ENCODE measurements around the gene SLC4A2.
A peak's percentile ranks its signal among the peaks of the same experiment; 100 is the strongest.

The SLC4A2 gene

DNA sequence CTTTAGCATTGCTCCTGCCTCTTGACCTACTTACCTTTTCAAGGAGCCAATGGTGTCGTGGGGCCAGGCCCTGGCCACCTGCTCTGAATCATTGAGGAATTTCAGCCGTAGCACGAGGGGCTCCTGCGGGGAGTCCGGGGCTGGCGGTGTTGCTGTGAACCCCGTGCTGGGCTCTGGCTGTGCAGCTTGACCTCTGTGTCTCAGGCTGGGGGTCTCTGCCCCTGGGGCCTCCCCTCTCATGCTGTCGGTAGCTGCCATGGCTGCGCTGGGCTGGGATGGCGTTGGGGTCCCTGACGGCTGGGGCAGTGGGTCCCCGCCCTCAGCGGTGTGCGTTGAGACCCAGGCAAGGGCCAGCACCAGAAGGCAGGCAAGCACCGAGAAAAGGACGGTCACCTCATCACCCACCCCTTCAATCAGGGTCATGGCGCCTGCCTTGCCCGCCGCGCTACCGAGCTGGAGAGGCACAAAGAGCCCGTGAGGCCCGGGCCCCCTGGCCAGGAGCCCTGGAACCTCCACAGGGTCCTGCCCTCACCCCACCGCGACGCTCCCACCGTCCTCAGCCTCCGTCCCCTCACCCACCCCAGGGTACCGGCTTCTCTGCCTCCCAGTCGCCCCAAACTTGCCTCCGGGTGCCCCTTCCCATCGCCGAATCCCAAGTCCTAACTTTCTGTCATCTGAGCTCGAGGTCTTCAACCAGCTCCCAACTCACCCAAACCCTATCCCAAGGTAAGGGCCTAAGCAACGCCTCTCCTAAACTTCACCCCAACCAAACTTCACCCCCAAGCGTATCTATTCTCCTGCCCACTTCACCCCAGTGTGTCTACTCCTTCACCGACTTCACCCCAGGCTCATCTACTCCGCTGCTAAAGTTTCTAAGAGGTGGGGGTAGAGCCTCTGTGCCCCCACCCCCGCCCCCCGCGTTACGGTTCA, 23.0 kb downstream of the SLC4A2 start:
- no peak for TF ChIP-seq GATA2 (IDR thresholded peaks at IDR 0.05; ENCODE audit: low read depth, low read length)
- no peak for TF ChIP-seq GATA3 (IDR thresholded peaks at IDR 0.05; ENCODE audit: low read depth, low read length)

- TF ChIP-seq GATA3 (IDR thresholded peaks at IDR 0.05; ENCODE audit: low read depth, low read length), result no peak
- no peak for TF ChIP-seq GATA2 (IDR thresholded peaks at IDR 0.05; ENCODE audit: low read depth, low read length)
Measured at GRCh38 chr7:151083071-151083823, 23.9 kb downstream of the SLC4A2 start, which contains the start of gene TMUB1. Gene TMUB1 (minus strand): TSS chr7:151083493. CDS start chr7:151082563, 930 bp downstream.

- no peak for TF ChIP-seq GATA2 (IDR thresholded peaks at IDR 0.05; ENCODE audit: low read depth, low read length)
Measured at GRCh38 chr7:151083824-151084160, 24.4 kb downstream of the SLC4A2 start.

GRCh38 chr7:151085329-151085690, 25.9 kb downstream of the SLC4A2 start:
- TF ChIP-seq GATA2 (IDR thresholded peaks at IDR 0.05; ENCODE audit: low read depth, low read length) (no peak), GATA3 (IDR thresholded peaks at IDR 0.05; ENCODE audit: low read depth, low read length) (no peak)

DNA sequence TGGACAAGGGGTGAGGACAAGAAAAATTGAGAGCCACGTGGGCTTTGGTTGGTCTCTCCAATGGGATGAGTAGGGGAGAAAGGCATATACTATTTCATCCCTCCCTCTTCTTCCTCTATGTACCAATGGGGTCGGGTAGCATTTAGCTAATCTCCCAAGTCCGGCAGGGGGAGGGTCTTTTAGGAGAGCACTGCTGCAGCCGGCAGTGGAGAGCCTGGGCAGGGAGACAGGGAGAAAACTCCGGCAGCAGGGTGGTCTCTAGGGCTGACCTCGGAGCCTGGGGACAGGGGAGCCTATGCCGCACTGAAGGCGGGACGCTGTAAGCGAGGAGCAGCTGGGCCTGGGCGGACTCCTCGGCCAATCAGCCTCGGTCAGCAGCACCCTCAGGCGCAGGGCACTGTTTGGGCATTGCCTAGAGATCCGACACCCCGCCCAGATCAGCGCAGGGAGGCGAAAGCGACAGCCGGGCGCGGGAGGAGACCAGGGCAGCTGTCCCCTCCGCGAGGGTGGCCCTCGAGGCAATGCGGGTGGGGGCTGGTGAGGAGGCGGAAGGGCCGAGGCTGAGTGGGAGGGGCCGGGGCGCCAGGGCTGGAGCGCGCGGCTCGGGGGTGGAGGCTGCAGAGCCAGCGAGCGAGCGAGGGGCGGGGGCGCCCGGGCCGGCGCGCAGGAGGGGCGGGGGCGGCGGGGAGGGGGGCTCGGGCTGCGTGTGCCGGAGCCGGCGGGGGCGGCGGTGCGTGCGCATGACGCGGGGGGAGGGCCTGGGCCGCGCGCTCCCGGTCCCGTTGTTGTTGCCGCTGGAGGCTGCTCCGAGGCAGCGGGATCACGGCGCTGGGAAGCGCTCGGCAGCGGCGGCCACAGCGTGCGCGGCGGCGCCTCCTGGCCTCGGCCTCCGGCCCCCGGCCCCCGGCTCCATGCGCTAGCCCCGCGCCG, 26.6 kb downstream of the SLC4A2 start, which contains the start of gene AGAP3:
AGAP3 (plus strand) TSS at position 785 of the 930 bp plus-strand sequence. CDS start 267 bp downstream, outside the sequence.
- no peak for TF ChIP-seq GATA2 (IDR thresholded peaks at IDR 0.05; ENCODE audit: low read depth, low read length)
- TF ChIP-seq GATA3 (IDR thresholded peaks at IDR 0.05; ENCODE audit: low read depth, low read length), result no peak

DNA sequence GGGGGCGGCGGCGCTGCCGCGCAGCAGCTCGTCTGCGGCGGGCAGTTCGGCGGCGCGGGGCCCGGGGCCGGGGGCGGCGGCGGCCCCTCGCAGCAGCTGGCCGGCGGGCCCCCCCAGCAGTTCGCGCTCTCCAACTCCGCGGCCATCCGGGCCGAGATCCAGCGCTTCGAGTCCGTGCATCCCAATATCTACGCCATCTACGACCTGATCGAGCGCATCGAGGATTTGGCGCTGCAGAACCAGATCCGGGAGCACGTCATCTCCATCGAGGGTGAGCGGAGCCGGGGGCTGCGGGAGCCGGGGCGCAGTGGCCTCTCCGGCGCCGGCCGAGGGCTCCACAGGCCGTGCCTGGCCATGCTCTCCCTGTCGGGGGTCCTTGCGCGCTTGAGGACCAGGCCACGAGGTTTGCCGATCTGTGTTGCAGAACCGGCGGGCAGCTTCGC, 27.4 kb downstream of the SLC4A2 start:
- TF ChIP-seq GATA2 (IDR thresholded peaks at IDR 0.05; ENCODE audit: low read depth, low read length), result peak; percentile 79
- TF ChIP-seq GATA3 (IDR thresholded peaks at IDR 0.05; ENCODE audit: low read depth, low read length), result no peak

DNA sequence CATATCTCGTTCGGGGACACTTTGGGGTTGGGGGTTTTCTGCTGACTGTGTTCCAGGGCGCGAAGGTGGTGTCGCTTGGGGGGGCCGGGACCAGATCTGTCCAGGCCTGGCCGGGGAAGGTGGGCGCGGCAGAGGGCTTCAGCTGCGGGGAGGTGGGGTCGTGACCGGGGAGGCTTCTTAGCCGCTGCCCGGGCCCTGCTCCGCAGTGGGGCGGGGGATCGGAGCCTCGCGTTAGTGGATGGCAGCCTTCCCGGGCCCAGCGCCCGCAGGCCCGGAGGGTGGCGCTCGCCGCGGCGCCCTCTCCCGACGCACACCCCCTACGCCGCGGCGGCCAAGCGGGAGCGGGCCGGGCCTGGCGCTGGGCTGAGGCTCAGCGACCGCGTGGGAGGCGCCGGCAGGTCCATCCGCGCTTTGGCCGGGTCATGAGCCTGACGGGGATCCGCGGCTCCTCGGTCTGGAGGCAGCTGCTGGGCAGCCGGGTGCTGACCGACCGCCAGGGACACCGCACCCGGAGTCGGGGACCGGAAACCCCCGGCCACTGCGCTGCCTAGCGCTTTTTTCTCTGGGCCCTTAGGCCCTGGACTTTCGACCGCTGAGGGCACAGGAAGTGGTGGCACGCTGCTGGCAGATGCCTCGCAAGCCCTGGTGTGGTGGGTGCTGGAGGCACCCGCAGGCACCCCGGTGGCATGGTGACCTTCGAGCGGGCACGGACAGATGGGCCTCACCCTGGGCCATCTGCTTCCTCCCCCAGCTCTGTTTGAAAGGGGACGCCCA, 28.0 kb downstream of the SLC4A2 start:
- TF ChIP-seq GATA2 (IDR thresholded peaks at IDR 0.05; ENCODE audit: low read depth, low read length), result no peak
- no peak for TF ChIP-seq GATA3 (IDR thresholded peaks at IDR 0.05; ENCODE audit: low read depth, low read length)

GRCh38 chr7:151088019-151088855, 28.8 kb downstream of the SLC4A2 start:
- no peak for TF ChIP-seq GATA3 (IDR thresholded peaks at IDR 0.05; ENCODE audit: low read depth, low read length)
- TF ChIP-seq GATA2 (IDR thresholded peaks at IDR 0.05; ENCODE audit: low read depth, low read length), result no peak

- TF ChIP-seq GATA2 (IDR thresholded peaks at IDR 0.05; ENCODE audit: low read depth, low read length) (no peak), GATA3 (IDR thresholded peaks at IDR 0.05; ENCODE audit: low read depth, low read length) (no peak)
Measured at GRCh38 chr7:151088856-151089699, 29.7 kb downstream of the SLC4A2 start.

- TF ChIP-seq GATA3 (IDR thresholded peaks at IDR 0.05; ENCODE audit: low read depth, low read length), result no peak
- TF ChIP-seq GATA2 (IDR thresholded peaks at IDR 0.05; ENCODE audit: low read depth, low read length), result no peak
Measured at GRCh38 chr7:151089893-151090730, 30.7 kb downstream of the SLC4A2 start.

- TF ChIP-seq GATA2 (IDR thresholded peaks at IDR 0.05; ENCODE audit: low read depth, low read length), result no peak
- no peak for TF ChIP-seq GATA3 (IDR thresholded peaks at IDR 0.05; ENCODE audit: low read depth, low read length)
Measured at GRCh38 chr7:151091003-151091402, 31.6 kb downstream of the SLC4A2 start.
